Head of caudate nucleus (tissue), 42 donors: ENCODE data around the gene DLG2.

Source experiments
- DNase-seq, 42 donors: peaks; one replicate each; pipeline versions ENCODE4 v3.0.0 to v3.0.0-alpha.2; 2020 to 2021; ENCODE audit warnings: mixed read lengths in 7 of 42
- intact Hi-C: fragments of 100-400 bp; cut with DNase I; formaldehyde crosslinking; loops from one replicate; pipeline ENCODE4 v1.15.0; 2022

The DLG2 gene

GRCh38 chr11:85595285-85595884, 31.8 kb downstream of the DLG2 start:
- intact Hi-C loops = no loop called here
- peak in 1 of 42 donors; percentile 11 for DNase-seq

- intact Hi-C loops = no loop called here
- no peak for DNase-seq
These were observed 36.2 kb downstream of the DLG2 start for GRCh38 chr11:85590848-85591483.

GRCh38 chr11:85589373-85589772, 37.8 kb downstream of the DLG2 start:
- intact Hi-C loops = no loop called here
- DNase-seq = no peak

GRCh38 chr11:85582111-85582510, 45.0 kb downstream of the DLG2 start:
- intact Hi-C loops = no loop called here
- no peak for DNase-seq

GRCh38 chr11:85575388-85575787, 51.8 kb downstream of the DLG2 start:
- no peak for DNase-seq
- intact Hi-C loops = no loop called here

- intact Hi-C loops = no loop called here
- DNase-seq = no peak
These were observed 55.1 kb downstream of the DLG2 start for GRCh38 chr11:85572056-85572455.

- DNase-seq = no peak
- intact Hi-C loops = no loop called here
These were observed 57.6 kb downstream of the DLG2 start for GRCh38 chr11:85569525-85569924.

GRCh38 chr11:85558411-85558810, 68.7 kb downstream of the DLG2 start:
- DNase-seq = no peak
- intact Hi-C loops = no loop called here

GRCh38 chr11:85551881-85552280, 75.3 kb downstream of the DLG2 start:
- DNase-seq = no peak
- intact Hi-C loops = no loop called here

GRCh38 chr11:85541683-85542082, 85.5 kb downstream of the DLG2 start:
- no peak for DNase-seq
- intact Hi-C loops = no loop called here

- intact Hi-C loops = no loop called here
- peak in 2 of 42 donors; percentile 10 to 12 for DNase-seq
These were observed 86.4 kb downstream of the DLG2 start for GRCh38 chr11:85540635-85541205.

- DNase-seq = no peak
- intact Hi-C loops = no loop called here
These were observed 87.0 kb downstream of the DLG2 start for GRCh38 chr11:85540181-85540580.

GRCh38 chr11:85539740-85540139, 87.4 kb downstream of the DLG2 start:
- DNase-seq = no peak
- intact Hi-C loops = no loop called here

GRCh38 chr11:85539029-85539689, 88.0 kb downstream of the DLG2 start:
- intact Hi-C loops = no loop called here
- no peak for DNase-seq

- no peak for DNase-seq
- intact Hi-C loops = no loop called here
These were observed 90.7 kb downstream of the DLG2 start for GRCh38 chr11:85536438-85536837.

GRCh38 chr11:85534806-85535205, 92.3 kb downstream of the DLG2 start:
- no peak for DNase-seq
- intact Hi-C loops = no loop called here

- peak in 30 of 42 donors; percentile 7 to 82 (median 43) for DNase-seq
These were observed 95.8 kb downstream of the DLG2 start for GRCh38 chr11:85531191-85531897.

GRCh38 chr11:85530634-85531033, 96.5 kb downstream of the DLG2 start:
- DNase-seq = no peak
- intact Hi-C loops = no loop called here

More at GRCh38 chr11:85531191-85531897, 95.8 kb downstream of the DLG2 start:
- intact Hi-C loops = no loop called here

- DNase-seq = no peak
- intact Hi-C loops = no loop called here
These were observed 100.6 kb downstream of the DLG2 start for GRCh38 chr11:85526564-85526963.

GRCh38 chr11:85525686-85526085, 101.5 kb downstream of the DLG2 start:
- DNase-seq = no peak
- intact Hi-C loops = no loop called here
